ENCODE results near the gene FARP1. TPM values are rescaled to one million over a fixed set of nuclear protein-coding genes. Genes with fewer than 3 reads are reported as not detected.

The FARP1 gene
- polyA plus RNA-seq, 4 donors: 0.89 to 23.4 (median 6.2) TPM

DNA sequence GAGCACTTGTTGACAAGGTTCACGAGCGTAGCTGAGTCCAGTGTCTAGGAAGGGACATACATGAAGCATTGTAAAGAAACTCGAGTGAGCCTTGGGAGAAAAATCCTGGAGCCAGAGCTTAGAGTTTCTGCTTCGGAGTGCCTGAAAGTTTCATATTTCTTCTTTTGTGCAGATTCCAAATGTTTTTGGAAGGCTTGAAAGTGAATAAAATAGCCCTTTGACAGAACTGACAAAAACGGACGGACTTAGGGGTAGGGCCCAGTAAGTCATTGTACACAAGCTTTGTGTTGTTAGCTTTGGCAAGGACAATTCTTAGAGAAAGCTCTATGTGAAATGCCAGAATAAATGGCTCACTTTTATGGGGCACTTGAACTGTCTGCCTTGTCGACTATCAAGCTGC is 31.4 kb downstream of the FARP1 start:
- Histone ChIP-seq H3K9me3 (ENCODE audit: control insufficient read depth in 2 of 2, insufficient read depth in 1 of 2, low read depth in 1 of 2, low read length in 1 of 2) (no peaks in the 10 kb centered on the region), H3K4me3 (ENCODE audit: low read depth in 1 of 3, low read length in 3 of 3) (no peak overlapping the region), H3K36me3 (ENCODE audit: control insufficient read depth in 3 of 3, insufficient read depth in 2 of 3, low read depth in 1 of 3, low read length in 3 of 3) (peaks cover 0 to 11% (median 0%) of the 10 kb centered on the region in 3 donors), H3K4me1 (ENCODE audit: control insufficient read depth in 3 of 3, insufficient read depth in 2 of 3, low read depth in 1 of 3, low read length in 2 of 3) (peaks cover 0 to 21% (median 0%) of the 10 kb centered on the region in 3 donors), H3K27me3 (ENCODE audit: control insufficient read depth in 3 of 3, insufficient read depth in 3 of 3, low read length in 3 of 3) (no peaks in the 10 kb centered on the region), H3K27ac (ENCODE audit: low read depth in 1 of 3, low read length in 2 of 3) (no peak overlapping the region)
- WGBS, 3 donors: 65 to 90% (median 85%) methylated on average over 7 of the region's 7 CpGs
- FAIRE-seq (no peak), DNase-seq (no peak)

DNA sequence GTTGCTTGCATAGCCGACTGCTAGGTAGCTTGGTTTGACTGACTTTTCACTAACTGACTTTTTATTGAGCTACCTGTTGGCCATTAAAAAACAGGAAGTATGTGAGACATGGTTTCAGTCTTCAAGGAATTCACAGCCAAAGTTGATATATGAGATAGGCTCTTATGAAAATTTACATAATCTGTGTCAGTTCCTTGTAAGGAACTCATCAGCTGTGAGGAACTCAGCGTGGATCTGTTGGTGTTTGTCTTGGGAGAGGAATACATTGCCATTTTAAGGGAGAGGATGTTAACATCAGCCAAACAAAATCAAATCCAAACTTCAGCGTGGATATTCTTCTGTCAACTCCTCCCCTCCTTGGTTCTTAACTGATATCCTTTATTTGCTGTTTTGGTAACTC is 32.1 kb downstream of the FARP1 start:
- peak overlapping the region in 1 of 3 donors; percentile 27 for H3K27ac ChIP-seq (ENCODE audit: low read depth in 1 of 3, low read length in 2 of 3)

GRCh38 chr13:98175823-98176222 is 32.9 kb downstream of the FARP1 start:
- no peaks in the 10 kb centered on the region for H3K27me3 ChIP-seq (ENCODE audit: control insufficient read depth in 3 of 3, insufficient read depth in 3 of 3, low read length in 3 of 3)
- DNase-seq: no peak
- WGBS, 3 donors: 64 to 83% (median 76%) methylated on average over 3 of the region's 3 CpGs
- H3K4me3 ChIP-seq (ENCODE audit: low read depth in 1 of 3, low read length in 3 of 3): no peak overlapping the region
- no peak for FAIRE-seq
- no peak overlapping the region for H3K27ac ChIP-seq (ENCODE audit: low read depth in 1 of 3, low read length in 2 of 3)
- peaks cover 0 to 11% (median 0%) of the 10 kb centered on the region in 3 donors for H3K36me3 ChIP-seq (ENCODE audit: control insufficient read depth in 3 of 3, insufficient read depth in 2 of 3, low read depth in 1 of 3, low read length in 3 of 3)
- H3K4me1 ChIP-seq (ENCODE audit: control insufficient read depth in 3 of 3, insufficient read depth in 2 of 3, low read depth in 1 of 3, low read length in 2 of 3): peaks cover 0 to 21% (median 0%) of the 10 kb centered on the region in 3 donors
- peaks cover 0 to 7% of the 10 kb centered on the region in 2 donors for H3K9me3 ChIP-seq (ENCODE audit: control insufficient read depth in 2 of 2, insufficient read depth in 1 of 2, low read depth in 1 of 2, low read length in 1 of 2)

More for the DNA sequence above, 32.1 kb downstream of the FARP1 start:
- H3K36me3 ChIP-seq (ENCODE audit: control insufficient read depth in 3 of 3, insufficient read depth in 2 of 3, low read depth in 1 of 3, low read length in 3 of 3): peaks cover 0 to 11% (median 0%) of the 10 kb centered on the region in 3 donors
- DNase-seq (no peak), FAIRE-seq (no peak)
- 56 to 70% (median 59%) methylated on average over 3 of the region's 3 CpGs for WGBS, 3 donors
- peaks cover 0 to 21% (median 0%) of the 10 kb centered on the region in 3 donors for H3K4me1 ChIP-seq (ENCODE audit: control insufficient read depth in 3 of 3, insufficient read depth in 2 of 3, low read depth in 1 of 3, low read length in 2 of 3)
- no peaks in the 10 kb centered on the region for H3K27me3 ChIP-seq (ENCODE audit: control insufficient read depth in 3 of 3, insufficient read depth in 3 of 3, low read length in 3 of 3)
- H3K4me3 ChIP-seq (ENCODE audit: low read depth in 1 of 3, low read length in 3 of 3): no peak overlapping the region
- peaks cover 0 to 4% of the 10 kb centered on the region in 2 donors for H3K9me3 ChIP-seq (ENCODE audit: control insufficient read depth in 2 of 2, insufficient read depth in 1 of 2, low read depth in 1 of 2, low read length in 1 of 2)

DNA sequence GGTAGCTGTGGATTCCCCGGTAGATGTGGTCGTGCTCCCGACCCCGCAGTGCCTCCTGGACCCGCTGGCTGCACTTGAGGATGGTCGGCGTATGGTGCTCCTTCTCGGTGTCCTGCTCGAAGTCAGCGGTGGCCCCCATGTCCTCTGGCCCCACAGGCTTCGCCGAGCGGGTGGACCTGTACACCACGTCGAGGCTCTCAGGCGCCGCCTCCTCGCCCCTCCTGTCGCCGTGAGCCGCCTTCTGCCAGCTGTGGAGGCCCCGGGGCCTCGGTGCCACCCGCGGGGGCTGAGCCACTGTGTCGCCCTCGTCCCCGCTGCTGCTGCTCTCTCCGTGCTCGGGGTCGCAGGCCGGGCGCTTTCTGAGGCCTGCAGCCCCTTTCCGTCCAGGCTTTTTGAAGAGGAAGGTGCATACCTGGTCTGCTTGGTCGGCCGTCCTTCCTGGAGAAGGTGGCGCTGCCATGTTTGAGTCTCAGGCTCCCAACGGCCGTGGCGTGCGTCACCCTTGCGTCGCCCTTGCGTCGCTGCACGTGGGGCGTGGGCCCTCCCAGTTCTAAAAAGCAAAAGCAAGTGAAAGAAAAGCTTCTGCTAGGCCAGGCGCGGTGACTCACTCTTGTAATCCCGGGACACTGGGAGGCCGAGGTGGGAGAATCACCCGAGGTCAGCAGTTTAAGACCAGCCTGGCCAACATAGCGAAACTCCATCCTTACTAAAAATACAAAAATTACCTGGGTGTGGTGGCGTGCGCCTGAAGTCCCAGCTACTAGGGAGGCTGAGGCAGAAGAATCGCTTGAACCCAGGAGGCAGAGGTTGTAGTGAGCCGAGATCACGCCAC is 34.1 kb downstream of the FARP1 start, which contains the start of gene RNF113B:
Gene RNF113B (minus strand): TSS at position 493 of the 832 bp plus-strand sequence. CDS start 33 bp downstream, at position 460.
- peaks cover 0 to 13% (median 0%) of the 10 kb centered on the region in 3 donors for H3K4me1 ChIP-seq (ENCODE audit: control insufficient read depth in 3 of 3, insufficient read depth in 2 of 3, low read depth in 1 of 3, low read length in 2 of 3)
- H3K27ac ChIP-seq (ENCODE audit: low read depth in 1 of 3, low read length in 2 of 3): no peak within 1 kb of the TSS

DNA sequence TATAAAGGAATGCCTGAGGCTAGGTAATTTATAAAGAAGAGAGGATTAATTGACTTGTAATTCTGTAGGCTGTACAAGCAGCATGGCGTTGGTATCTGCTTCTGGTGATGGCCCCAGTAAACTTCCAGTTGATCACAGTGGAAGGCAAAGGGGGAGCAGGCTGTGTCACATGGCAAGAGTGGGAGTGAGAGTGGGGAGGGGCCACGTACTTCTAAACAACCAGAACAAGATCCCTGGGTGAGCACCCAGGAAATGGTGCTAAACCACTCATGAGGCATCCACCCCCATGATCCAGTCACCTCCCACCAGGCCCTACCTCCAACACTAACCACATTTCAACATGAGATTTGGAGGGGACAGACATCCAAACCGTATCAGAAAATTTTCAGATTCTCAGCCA is 37.2 kb downstream of the FARP1 start:
- Histone ChIP-seq H3K4me3 (ENCODE audit: low read depth in 1 of 3, low read length in 3 of 3) (no peak overlapping the region), H3K27ac (ENCODE audit: low read depth in 1 of 3, low read length in 2 of 3) (no peak overlapping the region), H3K27me3 (ENCODE audit: control insufficient read depth in 3 of 3, insufficient read depth in 3 of 3, low read length in 3 of 3) (no peaks in the 10 kb centered on the region), H3K4me1 (ENCODE audit: control insufficient read depth in 3 of 3, insufficient read depth in 2 of 3, low read depth in 1 of 3, low read length in 2 of 3) (no peaks in the 10 kb centered on the region), H3K9me3 (ENCODE audit: control insufficient read depth in 2 of 2, insufficient read depth in 1 of 2, low read depth in 1 of 2, low read length in 1 of 2) (peaks cover 0 to 7% of the 10 kb centered on the region in 2 donors), H3K36me3 (ENCODE audit: control insufficient read depth in 3 of 3, insufficient read depth in 2 of 3, low read depth in 1 of 3, low read length in 3 of 3) (peaks cover 0 to 11% (median 0%) of the 10 kb centered on the region in 3 donors)
- FAIRE-seq (no peak), DNase-seq (no peak)
- WGBS, 3 donors: 66 to 88% (median 77%) methylated on average over 3 of the region's 3 CpGs

More for the DNA sequence above, 34.1 kb downstream of the FARP1 start, which contains the start of gene RNF113B:
- WGBS, 3 donors: 95 to 97% (median 95%) methylated on average over 54 to 58 of the region's 58 CpGs
- Histone ChIP-seq H3K36me3 (ENCODE audit: control insufficient read depth in 3 of 3, insufficient read depth in 2 of 3, low read depth in 1 of 3, low read length in 3 of 3) (peaks cover 0 to 11% (median 0%) of the 10 kb centered on the region in 3 donors), H3K4me3 (ENCODE audit: low read depth in 1 of 3, low read length in 3 of 3) (no peak within 1 kb of the TSS), H3K27me3 (ENCODE audit: control insufficient read depth in 3 of 3, insufficient read depth in 3 of 3, low read length in 3 of 3) (no peaks in the 10 kb centered on the region), H3K9me3 (ENCODE audit: control insufficient read depth in 2 of 2, insufficient read depth in 1 of 2, low read depth in 1 of 2, low read length in 1 of 2) (peaks cover 0 to 7% of the 10 kb centered on the region in 2 donors)
- DNase-seq: no peak
- FAIRE-seq: no peak

GRCh38 chr13:98181111-98181815 is 38.4 kb downstream of the FARP1 start:
- no peak for FAIRE-seq
- Histone ChIP-seq H3K4me1 (ENCODE audit: control insufficient read depth in 3 of 3, insufficient read depth in 2 of 3, low read depth in 1 of 3, low read length in 2 of 3) (no peaks in the 10 kb centered on the region), H3K4me3 (ENCODE audit: low read depth in 1 of 3, low read length in 3 of 3) (no peak overlapping the region), H3K36me3 (ENCODE audit: control insufficient read depth in 3 of 3, insufficient read depth in 2 of 3, low read depth in 1 of 3, low read length in 3 of 3) (peaks cover 0 to 10% (median 0%) of the 10 kb centered on the region in 3 donors), H3K9me3 (ENCODE audit: control insufficient read depth in 2 of 2, insufficient read depth in 1 of 2, low read depth in 1 of 2, low read length in 1 of 2) (peaks cover 0 to 7% of the 10 kb centered on the region in 2 donors), H3K27ac (ENCODE audit: low read depth in 1 of 3, low read length in 2 of 3) (no peak overlapping the region), H3K27me3 (ENCODE audit: control insufficient read depth in 3 of 3, insufficient read depth in 3 of 3, low read length in 3 of 3) (no peaks in the 10 kb centered on the region)
- 89 to 90% (median 90%) methylated on average over 7 of the region's 7 CpGs for WGBS, 3 donors
- no peak for DNase-seq

DNA sequence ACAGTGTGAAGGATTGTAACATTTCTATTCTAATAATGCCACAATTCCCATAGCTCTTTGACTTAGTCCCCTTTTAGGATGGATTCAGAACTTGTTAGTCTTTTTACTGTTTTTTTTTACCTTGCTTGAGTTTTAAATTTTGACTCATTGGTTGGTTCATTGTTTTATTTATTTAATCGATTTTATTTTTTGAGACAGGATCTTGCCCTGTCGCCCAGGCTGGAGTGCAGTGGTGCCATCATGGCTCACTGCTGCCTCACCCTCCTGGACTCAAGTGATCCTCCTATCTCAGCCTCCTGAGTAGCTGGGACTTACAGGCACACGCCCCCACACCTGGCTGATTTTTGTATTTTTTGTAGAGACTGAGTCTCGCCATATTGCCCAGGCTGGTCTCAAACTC is 39.3 kb downstream of the FARP1 start:
- H3K4me3 ChIP-seq (ENCODE audit: low read depth in 1 of 3, low read length in 3 of 3): no peak overlapping the region
- H3K27ac ChIP-seq (ENCODE audit: low read depth in 1 of 3, low read length in 2 of 3): no peak overlapping the region
- peaks cover 0 to 7% of the 10 kb centered on the region in 2 donors for H3K9me3 ChIP-seq (ENCODE audit: control insufficient read depth in 2 of 2, insufficient read depth in 1 of 2, low read depth in 1 of 2, low read length in 1 of 2)
- FAIRE-seq: no peak
- WGBS, 3 donors: 84 to 93% (median 88%) methylated on average over 4 of the region's 4 CpGs
- H3K36me3 ChIP-seq (ENCODE audit: control insufficient read depth in 3 of 3, insufficient read depth in 2 of 3, low read depth in 1 of 3, low read length in 3 of 3): peaks cover 0 to 1% (median 0%) of the 10 kb centered on the region in 3 donors
- no peaks in the 10 kb centered on the region for H3K4me1 ChIP-seq (ENCODE audit: control insufficient read depth in 3 of 3, insufficient read depth in 2 of 3, low read depth in 1 of 3, low read length in 2 of 3)
- H3K27me3 ChIP-seq (ENCODE audit: control insufficient read depth in 3 of 3, insufficient read depth in 3 of 3, low read length in 3 of 3): no peaks in the 10 kb centered on the region
- DNase-seq: no peak

- Histone ChIP-seq H3K9me3 (ENCODE audit: control insufficient read depth in 2 of 2, insufficient read depth in 1 of 2, low read depth in 1 of 2, low read length in 1 of 2) (peaks cover 0 to 7% of the 10 kb centered on the region in 2 donors), H3K27me3 (ENCODE audit: control insufficient read depth in 3 of 3, insufficient read depth in 3 of 3, low read length in 3 of 3) (no peaks in the 10 kb centered on the region), H3K27ac (ENCODE audit: low read depth in 1 of 3, low read length in 2 of 3) (no peak overlapping the region), H3K36me3 (ENCODE audit: control insufficient read depth in 3 of 3, insufficient read depth in 2 of 3, low read depth in 1 of 3, low read length in 3 of 3) (no peaks in the 10 kb centered on the region), H3K4me3 (ENCODE audit: low read depth in 1 of 3, low read length in 3 of 3) (peak overlapping the region in 1 of 3 donors; percentile 3), H3K4me1 (ENCODE audit: control insufficient read depth in 3 of 3, insufficient read depth in 2 of 3, low read depth in 1 of 3, low read length in 2 of 3) (no peaks in the 10 kb centered on the region)
- DNase-seq: no peak
- no peak for FAIRE-seq
- WGBS, 3 donors: 64 to 84% (median 73%) methylated on average over 3 of the region's 3 CpGs
Observed at GRCh38 chr13:98182589-98182988, 39.7 kb downstream of the FARP1 start.
